Measurements from ENCODE around the gene CADM1.
A peak's percentile ranks its signal among the peaks of the same experiment; 100 is the strongest.

CADM1 gene

GRCh38 chr11:115505175-115505574, 960 bp upstream of the CADM1 start:
- H3K9ac ChIP-seq (ENCODE audit: low read depth, low read length): peak overlapping the region; percentile 76
- H3K27me3 ChIP-seq (ENCODE audit: control insufficient read depth, insufficient read depth, low read length): peaks cover 52% of the 10 kb centered on the region
- H3K4me1 ChIP-seq (ENCODE audit: control insufficient read depth, insufficient read depth, low read length): peaks cover 16% of the 10 kb centered on the region
- H3K36me3 ChIP-seq (ENCODE audit: control insufficient read depth, insufficient read depth, low read length): no peaks in the 10 kb centered on the region
- H3K9me3 ChIP-seq (ENCODE audit: control insufficient read depth, insufficient read depth, low read length): no peaks in the 10 kb centered on the region
- peak overlapping the region; percentile 97 for H3K4me3 ChIP-seq (ENCODE audit: low read depth, low read length)

GRCh38 chr11:115503886-115504275, 334 bp downstream of the CADM1 start:
- peaks cover 16% of the 10 kb centered on the region for H3K4me1 ChIP-seq (ENCODE audit: control insufficient read depth, insufficient read depth, low read length)
- no peaks in the 10 kb centered on the region for H3K36me3 ChIP-seq (ENCODE audit: control insufficient read depth, insufficient read depth, low read length)
- H3K4me3 ChIP-seq (ENCODE audit: low read depth, low read length): peak overlapping the region; percentile 75
- H3K9me3 ChIP-seq (ENCODE audit: control insufficient read depth, insufficient read depth, low read length): no peaks in the 10 kb centered on the region
- peaks cover 65% of the 10 kb centered on the region for H3K27me3 ChIP-seq (ENCODE audit: control insufficient read depth, insufficient read depth, low read length)
- peak overlapping the region; percentile 37 for H3K9ac ChIP-seq (ENCODE audit: low read depth, low read length)

GRCh38 chr11:115503083-115503885, 931 bp downstream of the CADM1 start:
- H3K9ac ChIP-seq (ENCODE audit: low read depth, low read length): peak overlapping the region; percentile 37
- no peaks in the 10 kb centered on the region for H3K9me3 ChIP-seq (ENCODE audit: control insufficient read depth, insufficient read depth, low read length)
- H3K27me3 ChIP-seq (ENCODE audit: control insufficient read depth, insufficient read depth, low read length): peaks cover 71% of the 10 kb centered on the region
- H3K4me1 ChIP-seq (ENCODE audit: control insufficient read depth, insufficient read depth, low read length): peaks cover 21% of the 10 kb centered on the region
- peak overlapping the region; percentile 75 for H3K4me3 ChIP-seq (ENCODE audit: low read depth, low read length)
- no peaks in the 10 kb centered on the region for H3K36me3 ChIP-seq (ENCODE audit: control insufficient read depth, insufficient read depth, low read length)

GRCh38 chr11:115502636-115503082, 1.6 kb downstream of the CADM1 start:
- H3K9me3 ChIP-seq (ENCODE audit: control insufficient read depth, insufficient read depth, low read length): no peaks in the 10 kb centered on the region
- no peaks in the 10 kb centered on the region for H3K36me3 ChIP-seq (ENCODE audit: control insufficient read depth, insufficient read depth, low read length)
- peak overlapping the region; percentile 75 for H3K4me3 ChIP-seq (ENCODE audit: low read depth, low read length)
- H3K27me3 ChIP-seq (ENCODE audit: control insufficient read depth, insufficient read depth, low read length): peaks cover 67% of the 10 kb centered on the region
- H3K9ac ChIP-seq (ENCODE audit: low read depth, low read length): no peak overlapping the region
- H3K4me1 ChIP-seq (ENCODE audit: control insufficient read depth, insufficient read depth, low read length): peaks cover 25% of the 10 kb centered on the region

GRCh38 chr11:115501893-115502589, 2.2 kb downstream of the CADM1 start:
- Histone ChIP-seq H3K4me1 (ENCODE audit: control insufficient read depth, insufficient read depth, low read length) (peaks cover 29% of the 10 kb centered on the region), H3K36me3 (ENCODE audit: control insufficient read depth, insufficient read depth, low read length) (no peaks in the 10 kb centered on the region), H3K27me3 (ENCODE audit: control insufficient read depth, insufficient read depth, low read length) (peaks cover 63% of the 10 kb centered on the region), H3K9me3 (ENCODE audit: control insufficient read depth, insufficient read depth, low read length) (no peaks in the 10 kb centered on the region), H3K4me3 (ENCODE audit: low read depth, low read length) (peak overlapping the region; percentile 75), H3K9ac (ENCODE audit: low read depth, low read length) (no peak overlapping the region)

GRCh38 chr11:115501502-115501892, 2.7 kb downstream of the CADM1 start:
- peak overlapping the region; percentile 75 for H3K4me3 ChIP-seq (ENCODE audit: low read depth, low read length)
- no peaks in the 10 kb centered on the region for H3K9me3 ChIP-seq (ENCODE audit: control insufficient read depth, insufficient read depth, low read length)
- H3K27me3 ChIP-seq (ENCODE audit: control insufficient read depth, insufficient read depth, low read length): peaks cover 58% of the 10 kb centered on the region
- no peak overlapping the region for H3K9ac ChIP-seq (ENCODE audit: low read depth, low read length)
- no peaks in the 10 kb centered on the region for H3K36me3 ChIP-seq (ENCODE audit: control insufficient read depth, insufficient read depth, low read length)
- peaks cover 32% of the 10 kb centered on the region for H3K4me1 ChIP-seq (ENCODE audit: control insufficient read depth, insufficient read depth, low read length)

- Histone ChIP-seq H3K4me3 (ENCODE audit: low read depth, low read length) (peak overlapping the region; percentile 15), H3K4me1 (ENCODE audit: control insufficient read depth, insufficient read depth, low read length) (peaks cover 32% of the 10 kb centered on the region), H3K27me3 (ENCODE audit: control insufficient read depth, insufficient read depth, low read length) (peaks cover 51% of the 10 kb centered on the region), H3K9ac (ENCODE audit: low read depth, low read length) (no peak overlapping the region), H3K9me3 (ENCODE audit: control insufficient read depth, insufficient read depth, low read length) (no peaks in the 10 kb centered on the region), H3K36me3 (ENCODE audit: control insufficient read depth, insufficient read depth, low read length) (no peaks in the 10 kb centered on the region)
These were observed 3.4 kb downstream of the CADM1 start for GRCh38 chr11:115500547-115501501.

- no peak overlapping the region for H3K9ac ChIP-seq (ENCODE audit: low read depth, low read length)
- H3K36me3 ChIP-seq (ENCODE audit: control insufficient read depth, insufficient read depth, low read length): no peaks in the 10 kb centered on the region
- peaks cover 45% of the 10 kb centered on the region for H3K27me3 ChIP-seq (ENCODE audit: control insufficient read depth, insufficient read depth, low read length)
- no peaks in the 10 kb centered on the region for H3K9me3 ChIP-seq (ENCODE audit: control insufficient read depth, insufficient read depth, low read length)
- H3K4me1 ChIP-seq (ENCODE audit: control insufficient read depth, insufficient read depth, low read length): peaks cover 32% of the 10 kb centered on the region
- H3K4me3 ChIP-seq (ENCODE audit: low read depth, low read length): no peak overlapping the region
These were observed 4.3 kb downstream of the CADM1 start for GRCh38 chr11:115499891-115500290.

- H3K4me1 ChIP-seq (ENCODE audit: control insufficient read depth, insufficient read depth, low read length): peaks cover 32% of the 10 kb centered on the region
- no peaks in the 10 kb centered on the region for H3K36me3 ChIP-seq (ENCODE audit: control insufficient read depth, insufficient read depth, low read length)
- no peaks in the 10 kb centered on the region for H3K9me3 ChIP-seq (ENCODE audit: control insufficient read depth, insufficient read depth, low read length)
- no peak overlapping the region for H3K4me3 ChIP-seq (ENCODE audit: low read depth, low read length)
- peaks cover 45% of the 10 kb centered on the region for H3K27me3 ChIP-seq (ENCODE audit: control insufficient read depth, insufficient read depth, low read length)
- H3K9ac ChIP-seq (ENCODE audit: low read depth, low read length): no peak overlapping the region
These were observed 4.9 kb downstream of the CADM1 start for GRCh38 chr11:115499241-115499799.

GRCh38 chr11:115498354-115498753, 5.9 kb downstream of the CADM1 start:
- Histone ChIP-seq H3K4me1 (ENCODE audit: control insufficient read depth, insufficient read depth, low read length) (peaks cover 32% of the 10 kb centered on the region), H3K9ac (ENCODE audit: low read depth, low read length) (no peak overlapping the region), H3K4me3 (ENCODE audit: low read depth, low read length) (peak overlapping the region; percentile 6), H3K36me3 (ENCODE audit: control insufficient read depth, insufficient read depth, low read length) (no peaks in the 10 kb centered on the region), H3K9me3 (ENCODE audit: control insufficient read depth, insufficient read depth, low read length) (no peaks in the 10 kb centered on the region), H3K27me3 (ENCODE audit: control insufficient read depth, insufficient read depth, low read length) (peaks cover 45% of the 10 kb centered on the region)

GRCh38 chr11:115497303-115497702, 6.9 kb downstream of the CADM1 start:
- peaks cover 41% of the 10 kb centered on the region for H3K27me3 ChIP-seq (ENCODE audit: control insufficient read depth, insufficient read depth, low read length)
- H3K9ac ChIP-seq (ENCODE audit: low read depth, low read length): no peak overlapping the region
- peaks cover 32% of the 10 kb centered on the region for H3K4me1 ChIP-seq (ENCODE audit: control insufficient read depth, insufficient read depth, low read length)
- H3K4me3 ChIP-seq (ENCODE audit: low read depth, low read length): no peak overlapping the region
- no peaks in the 10 kb centered on the region for H3K36me3 ChIP-seq (ENCODE audit: control insufficient read depth, insufficient read depth, low read length)
- no peaks in the 10 kb centered on the region for H3K9me3 ChIP-seq (ENCODE audit: control insufficient read depth, insufficient read depth, low read length)
